ENCODE results near the gene TNIK.

The TNIK gene

DNA sequence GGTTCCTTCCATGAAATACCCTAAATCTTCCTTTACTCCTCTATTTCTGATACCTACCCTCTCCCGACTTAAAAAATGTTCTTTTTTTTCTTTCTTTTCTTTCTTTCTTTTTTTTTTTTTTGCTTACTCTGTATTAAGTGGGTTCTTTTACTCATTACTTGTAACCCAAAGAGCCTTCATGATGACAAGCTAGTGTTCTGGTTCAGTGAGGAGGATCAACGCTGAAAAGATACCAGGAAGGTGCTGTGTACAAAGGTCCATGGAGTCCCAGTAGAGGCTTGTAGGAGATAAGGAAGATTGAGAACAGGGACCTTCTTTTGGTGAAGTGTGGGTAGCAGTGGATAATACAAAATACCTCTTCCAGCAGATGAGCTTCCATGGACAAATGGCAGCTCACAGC is 369.9 kb downstream of the TNIK start:
- Histone ChIP-seq H4K91ac (ENCODE audit: low read length) (no peak overlapping the region), H3K23ac (ENCODE audit: low read length in 2 of 2) (no peak overlapping the region), H3K4me1 (ENCODE audit: control insufficient read depth, insufficient read depth, low read depth, low read length) (peaks cover 7% of the 10 kb centered on the region), H2AK5ac (ENCODE audit: low read length, severe bottlenecking) (no peak overlapping the region), H2BK120ac (ENCODE audit: low read depth, low read length) (no peak overlapping the region), H3K4me3 (ENCODE audit: insufficient read depth in 1 of 2, low read depth in 1 of 2, low read length in 2 of 2) (no peak overlapping the region), H2BK15ac (ENCODE audit: low read depth, poor library complexity, severe bottlenecking) (no peak overlapping the region), H3K27me3 (ENCODE audit: control insufficient read depth in 1 of 2, insufficient read depth in 1 of 2, low read length in 2 of 2) (no peaks in the 10 kb centered on the region), H3K9ac (ENCODE audit: low read length) (no peak overlapping the region), H3K79me1 (replicated peaks; ENCODE audit: low read length, poor library complexity, severe bottlenecking) (peaks cover 3% of the 10 kb centered on the region), H3K4ac (ENCODE audit: low read depth in 1 of 2, low read length in 2 of 2) (no peak overlapping the region), H3K27ac (ENCODE audit: low read length, poor library complexity, severe bottlenecking) (peak overlapping the region; percentile 73), H3K18ac (ENCODE audit: low read depth in 1 of 2, low read length in 2 of 2) (no peak overlapping the region), H3K14ac (ENCODE audit: low read length in 2 of 2) (no peak overlapping the region), H2AFZ (ENCODE audit: low read depth, low read length) (no peak overlapping the region), H3K4me2 (ENCODE audit: low read length, poor library complexity, severe bottlenecking) (no peak overlapping the region), H2BK5ac (ENCODE audit: low read depth, low read length, poor library complexity, severe bottlenecking) (no peak overlapping the region), H3K9me3 (ENCODE audit: control insufficient read depth, low read length) (no peaks in the 10 kb centered on the region), H2BK12ac (ENCODE audit: low read length in 2 of 2) (peak overlapping the region in 1 of 2 experiments; percentile 18), H3K36me3 (ENCODE audit: control insufficient read depth in 1 of 2, insufficient read depth in 2 of 2, low read depth in 1 of 2, low read length in 2 of 2) (peaks cover 4 to 12% of the 10 kb centered on the region in 2 experiments), H4K8ac (ENCODE audit: low read length) (no peak overlapping the region)
- DNase-seq, result no peak
- WGBS, result 97% methylated on average over 1 of the region's 2 CpGs

- Histone ChIP-seq H3K23ac (ENCODE audit: low read length in 2 of 2) (no peak overlapping the region), H3K18ac (ENCODE audit: low read depth in 1 of 2, low read length in 2 of 2) (peak overlapping the region in 1 of 2 experiments; percentile 4), H3K4ac (ENCODE audit: low read depth in 1 of 2, low read length in 2 of 2) (no peak overlapping the region), H3K4me1 (ENCODE audit: control insufficient read depth, insufficient read depth, low read depth, low read length) (peaks cover 7% of the 10 kb centered on the region), H2BK15ac (ENCODE audit: low read depth, poor library complexity, severe bottlenecking) (no peak overlapping the region), H3K36me3 (ENCODE audit: control insufficient read depth in 1 of 2, insufficient read depth in 2 of 2, low read depth in 1 of 2, low read length in 2 of 2) (peaks cover 4 to 12% of the 10 kb centered on the region in 2 experiments), H2AK5ac (ENCODE audit: low read length, severe bottlenecking) (no peak overlapping the region), H3K14ac (ENCODE audit: low read length in 2 of 2) (no peak overlapping the region), H3K27ac (ENCODE audit: low read length, poor library complexity, severe bottlenecking) (peak overlapping the region; percentile 73), H2BK5ac (ENCODE audit: low read depth, low read length, poor library complexity, severe bottlenecking) (no peak overlapping the region), H3K4me3 (ENCODE audit: insufficient read depth in 1 of 2, low read depth in 1 of 2, low read length in 2 of 2) (peak overlapping the region in 1 of 2 experiments; percentile 36), H3K27me3 (ENCODE audit: control insufficient read depth in 1 of 2, insufficient read depth in 1 of 2, low read length in 2 of 2) (no peaks in the 10 kb centered on the region), H2BK120ac (ENCODE audit: low read depth, low read length) (no peak overlapping the region), H3K9ac (ENCODE audit: low read length) (peak overlapping the region; percentile 46), H2BK12ac (ENCODE audit: low read length in 2 of 2) (no peak overlapping the region), H4K8ac (ENCODE audit: low read length) (no peak overlapping the region), H2AFZ (ENCODE audit: low read depth, low read length) (no peak overlapping the region), H3K9me3 (ENCODE audit: control insufficient read depth, low read length) (no peaks in the 10 kb centered on the region), H4K91ac (ENCODE audit: low read length) (no peak overlapping the region), H3K4me2 (ENCODE audit: low read length, poor library complexity, severe bottlenecking) (no peak overlapping the region), H3K79me1 (replicated peaks; ENCODE audit: low read length, poor library complexity, severe bottlenecking) (peaks cover 3% of the 10 kb centered on the region)
- DNase-seq, result peak; percentile 66
- WGBS, result 60% methylated on average over 1 of the region's 2 CpGs
Measured at GRCh38 chr3:171088964-171089754, 371.0 kb downstream of the TNIK start.

DNA sequence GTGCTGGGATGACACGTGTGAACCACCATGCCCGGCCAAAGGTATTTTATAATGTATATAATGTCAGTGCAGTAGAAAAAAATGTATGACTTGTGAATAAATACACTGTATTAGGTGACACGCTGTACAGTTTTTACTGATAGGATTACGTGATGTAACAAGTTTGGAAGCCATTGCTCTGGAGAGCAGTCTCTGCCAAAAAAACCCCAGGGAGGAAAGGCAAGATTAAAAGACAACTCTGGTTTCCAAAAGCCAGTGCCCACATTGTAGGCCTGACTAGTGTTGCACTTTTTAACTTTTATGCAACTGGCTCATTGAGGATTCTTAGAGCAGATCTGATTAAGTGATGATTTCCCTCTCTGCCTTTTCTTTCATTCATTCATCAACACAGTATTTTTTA is 371.7 kb downstream of the TNIK start:
- H3K23ac ChIP-seq (ENCODE audit: low read length in 2 of 2), result no peak overlapping the region
- peaks cover 8 to 12% of the 10 kb centered on the region in 2 experiments for H3K36me3 ChIP-seq (ENCODE audit: control insufficient read depth in 1 of 2, insufficient read depth in 2 of 2, low read depth in 1 of 2, low read length in 2 of 2)
- H3K27ac ChIP-seq (ENCODE audit: low read length, poor library complexity, severe bottlenecking), result peak overlapping the region; percentile 73
- no peak overlapping the region for H2AFZ ChIP-seq (ENCODE audit: low read depth, low read length)
- WGBS, result 93% methylated on average over 4 of the region's 4 CpGs
- no peak overlapping the region for H2BK12ac ChIP-seq (ENCODE audit: low read length in 2 of 2)
- H3K18ac ChIP-seq (ENCODE audit: low read depth in 1 of 2, low read length in 2 of 2), result no peak overlapping the region
- H3K4me3 ChIP-seq (ENCODE audit: insufficient read depth in 1 of 2, low read depth in 1 of 2, low read length in 2 of 2), result peak overlapping the region in 1 of 2 experiments; percentile 32
- H2BK15ac ChIP-seq (ENCODE audit: low read depth, poor library complexity, severe bottlenecking), result no peak overlapping the region
- no peaks in the 10 kb centered on the region for H3K27me3 ChIP-seq (ENCODE audit: control insufficient read depth in 1 of 2, insufficient read depth in 1 of 2, low read length in 2 of 2)
- H3K9ac ChIP-seq (ENCODE audit: low read length), result peak overlapping the region; percentile 46
- no peaks in the 10 kb centered on the region for H3K9me3 ChIP-seq (ENCODE audit: control insufficient read depth, low read length)
- H4K91ac ChIP-seq (ENCODE audit: low read length), result no peak overlapping the region
- H3K79me1 ChIP-seq (replicated peaks; ENCODE audit: low read length, poor library complexity, severe bottlenecking), result peaks cover 3% of the 10 kb centered on the region
- no peak overlapping the region for H2BK120ac ChIP-seq (ENCODE audit: low read depth, low read length)
- no peak overlapping the region for H3K14ac ChIP-seq (ENCODE audit: low read length in 2 of 2)
- H4K8ac ChIP-seq (ENCODE audit: low read length), result no peak overlapping the region
- H2AK5ac ChIP-seq (ENCODE audit: low read length, severe bottlenecking), result no peak overlapping the region
- peaks cover 7% of the 10 kb centered on the region for H3K4me1 ChIP-seq (ENCODE audit: control insufficient read depth, insufficient read depth, low read depth, low read length)
- no peak overlapping the region for H2BK5ac ChIP-seq (ENCODE audit: low read depth, low read length, poor library complexity, severe bottlenecking)
- no peak overlapping the region for H3K4me2 ChIP-seq (ENCODE audit: low read length, poor library complexity, severe bottlenecking)
- DNase-seq, result no peak
- no peak overlapping the region for H3K4ac ChIP-seq (ENCODE audit: low read depth in 1 of 2, low read length in 2 of 2)

DNA sequence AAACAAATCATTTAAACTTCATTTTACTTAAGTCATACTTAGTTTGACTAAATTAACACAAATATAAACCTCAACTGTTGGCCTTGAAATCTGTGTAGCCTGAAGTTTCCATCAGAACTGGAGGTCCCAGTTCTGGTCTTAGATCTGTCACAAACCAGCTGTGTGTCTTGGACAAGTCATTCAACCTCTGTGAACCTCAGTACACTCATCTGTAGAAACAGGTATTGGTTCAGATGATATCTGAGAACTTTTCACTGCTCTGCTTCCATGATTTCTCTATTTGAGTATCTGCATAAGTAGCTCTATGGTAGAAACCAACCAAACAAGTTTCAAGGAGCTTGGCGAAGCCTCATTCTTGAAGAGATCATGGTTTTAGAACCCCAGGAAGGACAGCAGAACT is 373.3 kb downstream of the TNIK start:
- Histone ChIP-seq H2AFZ (ENCODE audit: low read depth, low read length) (no peak overlapping the region), H2BK15ac (ENCODE audit: low read depth, poor library complexity, severe bottlenecking) (no peak overlapping the region), H3K9ac (ENCODE audit: low read length) (no peak overlapping the region), H3K4me2 (ENCODE audit: low read length, poor library complexity, severe bottlenecking) (no peak overlapping the region), H2AK5ac (ENCODE audit: low read length, severe bottlenecking) (no peak overlapping the region), H2BK120ac (ENCODE audit: low read depth, low read length) (no peak overlapping the region), H4K8ac (ENCODE audit: low read length) (no peak overlapping the region), H3K4me3 (ENCODE audit: insufficient read depth in 1 of 2, low read depth in 1 of 2, low read length in 2 of 2) (no peak overlapping the region), H3K27me3 (ENCODE audit: control insufficient read depth in 1 of 2, insufficient read depth in 1 of 2, low read length in 2 of 2) (no peaks in the 10 kb centered on the region), H2BK12ac (ENCODE audit: low read length in 2 of 2) (no peak overlapping the region), H3K27ac (ENCODE audit: low read length, poor library complexity, severe bottlenecking) (no peak overlapping the region), H3K79me1 (replicated peaks; ENCODE audit: low read length, poor library complexity, severe bottlenecking) (peaks cover 3% of the 10 kb centered on the region), H3K23ac (ENCODE audit: low read length in 2 of 2) (no peak overlapping the region), H3K14ac (ENCODE audit: low read length in 2 of 2) (no peak overlapping the region), H4K91ac (ENCODE audit: low read length) (no peak overlapping the region), H2BK5ac (ENCODE audit: low read depth, low read length, poor library complexity, severe bottlenecking) (no peak overlapping the region), H3K36me3 (ENCODE audit: control insufficient read depth in 1 of 2, insufficient read depth in 2 of 2, low read depth in 1 of 2, low read length in 2 of 2) (peaks cover 12% of the 10 kb centered on the region in 2 experiments), H3K9me3 (ENCODE audit: control insufficient read depth, low read length) (no peaks in the 10 kb centered on the region), H3K4me1 (ENCODE audit: control insufficient read depth, insufficient read depth, low read depth, low read length) (peaks cover 7% of the 10 kb centered on the region), H3K18ac (ENCODE audit: low read depth in 1 of 2, low read length in 2 of 2) (no peak overlapping the region), H3K4ac (ENCODE audit: low read depth in 1 of 2, low read length in 2 of 2) (no peak overlapping the region)
- DNase-seq, result no peak
- 100% methylated on average over 1 of the region's 1 CpG for WGBS
